ENCODE results near the gene STPG1.

DNA sequence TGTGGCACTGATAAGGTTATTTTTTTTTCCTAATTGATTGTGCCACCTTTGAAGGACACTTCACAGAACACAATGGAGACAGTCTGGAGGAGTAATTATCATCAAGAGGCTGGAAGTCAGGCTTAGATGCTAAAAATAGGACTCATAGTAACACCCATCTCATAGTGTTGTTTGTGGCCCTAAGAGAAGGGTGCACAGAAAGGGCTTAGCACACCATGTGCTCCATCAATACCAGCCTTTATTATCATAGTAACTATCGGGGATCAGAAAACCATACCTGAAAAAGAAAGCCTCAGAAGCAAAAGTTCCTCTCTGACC lies 13.9 kb upstream of the STPG1 start:
- no peak for TF ChIP-seq YY1 (IDR thresholded peaks at IDR 0.05; ENCODE audit: insufficient read depth, insufficient read length)
- TF ChIP-seq ZNF274 (IDR thresholded peaks at IDR 0.05; ENCODE audit: low read depth, low read length), result no peak
- no peak for TF ChIP-seq SUZ12 (IDR thresholded peaks at IDR 0.05; ENCODE audit: extremely low read depth, insufficient read depth, insufficient read length)

Measured in NT2/D1 (cell line).